Measurements from ENCODE around the gene GCG. TPM values are rescaled to one million over a fixed set of nuclear protein-coding genes. Genes with fewer than 3 reads are reported as not detected.

The GCG gene
- total and polyA plus RNA-seq, 9 donors = 8.4 to 80.3 (median 23.2) TPM

GRCh38 chr2:162106746-162107145, 45.3 kb downstream of the GCG start:
- Histone ChIP-seq H3K27ac (ENCODE audit: low read length) (no peak overlapping the region), H3K4me1 (ENCODE audit: control insufficient read depth, insufficient read depth, low read length) (no peaks in the 10 kb centered on the region), H3K4me3 (ENCODE audit: low read length) (no peak overlapping the region), H3K27me3 (ENCODE audit: control insufficient read depth, insufficient read depth, low read length) (no peaks in the 10 kb centered on the region), H3K36me3 (ENCODE audit: control insufficient read depth, insufficient read depth, low read length) (no peaks in the 10 kb centered on the region), H3K9me3 (replicated peaks; ENCODE audit: control insufficient read depth, low read depth, low read length) (no peaks in the 10 kb centered on the region)
- WGBS (ENCODE audit: insufficient coverage) = no CpG with 5 or more reads among the region's 1 CpG
- no peak for DNase-seq

- H3K4me3 ChIP-seq (ENCODE audit: low read length) = no peak overlapping the region
- H3K4me1 ChIP-seq (ENCODE audit: control insufficient read depth, insufficient read depth, low read length) = no peaks in the 10 kb centered on the region
- no peak overlapping the region for H3K27ac ChIP-seq (ENCODE audit: low read length)
- H3K36me3 ChIP-seq (ENCODE audit: control insufficient read depth, insufficient read depth, low read length) = no peaks in the 10 kb centered on the region
- 89% methylated on average over 1 of the region's 3 CpGs for WGBS (ENCODE audit: insufficient coverage)
- DNase-seq = no peak
- H3K9me3 ChIP-seq (replicated peaks; ENCODE audit: control insufficient read depth, low read depth, low read length) = no peaks in the 10 kb centered on the region
- no peaks in the 10 kb centered on the region for H3K27me3 ChIP-seq (ENCODE audit: control insufficient read depth, insufficient read depth, low read length)
These were observed 45.9 kb downstream of the GCG start for GRCh38 chr2:162106146-162106551.

DNA sequence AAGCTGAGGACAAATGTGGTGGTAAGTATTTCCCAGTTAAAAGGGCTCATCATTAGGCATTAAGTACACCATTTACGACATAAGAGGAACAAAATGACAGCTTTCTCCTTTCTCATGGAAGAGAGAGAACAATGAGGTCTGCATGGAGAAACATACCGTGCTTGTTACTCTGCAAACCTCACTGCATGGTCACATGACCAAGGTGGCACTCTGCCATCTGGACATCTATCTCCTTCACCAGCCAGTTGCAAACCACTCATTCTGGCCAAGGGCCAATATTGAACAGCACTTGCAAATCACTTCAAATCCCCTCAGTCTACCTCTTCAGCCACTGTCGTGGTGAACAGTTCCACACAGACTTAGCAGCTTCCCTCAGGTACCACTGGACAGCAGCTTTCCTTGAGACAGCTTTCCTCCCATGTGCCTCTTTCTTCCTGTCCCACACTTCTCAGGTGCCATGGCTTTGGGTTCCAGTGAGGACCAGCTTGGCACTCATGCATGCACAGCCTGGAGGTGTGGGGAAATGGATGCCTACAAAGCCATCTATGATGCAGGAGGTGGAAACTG, 48.5 kb downstream of the GCG start:
- Histone ChIP-seq H3K9me3 (replicated peaks; ENCODE audit: control insufficient read depth, low read depth, low read length) (no peaks in the 10 kb centered on the region), H3K4me3 (ENCODE audit: low read length) (no peak overlapping the region), H3K4me1 (ENCODE audit: control insufficient read depth, insufficient read depth, low read length) (no peaks in the 10 kb centered on the region), H3K27ac (ENCODE audit: low read length) (no peak overlapping the region), H3K36me3 (ENCODE audit: control insufficient read depth, insufficient read depth, low read length) (no peaks in the 10 kb centered on the region), H3K27me3 (ENCODE audit: control insufficient read depth, insufficient read depth, low read length) (no peaks in the 10 kb centered on the region)
- WGBS (ENCODE audit: insufficient coverage) = 49% methylated on average over 2 of the region's 3 CpGs
- DNase-seq = no peak

DNA sequence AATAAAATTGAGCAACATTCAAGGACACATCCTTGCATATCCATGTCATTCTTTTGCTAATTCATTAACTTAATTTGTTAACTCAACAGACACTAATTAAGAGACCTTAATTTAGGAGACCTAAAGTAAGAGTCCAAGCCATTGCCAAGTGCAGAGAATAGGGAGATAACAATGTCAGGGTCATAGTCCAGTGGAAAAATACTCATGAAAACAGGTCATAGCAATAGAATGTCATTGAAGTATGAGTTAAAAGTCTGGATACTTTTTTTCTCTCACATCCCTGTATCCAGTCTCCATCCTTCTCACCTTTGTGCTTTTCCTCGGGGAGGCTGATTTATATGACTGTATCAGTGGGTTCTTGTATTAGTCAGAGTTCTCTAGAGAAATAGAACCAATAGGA, 51.5 kb downstream of the GCG start:
- no peaks in the 10 kb centered on the region for H3K4me1 ChIP-seq (ENCODE audit: control insufficient read depth, insufficient read depth, low read length)
- H3K27ac ChIP-seq (ENCODE audit: low read length) = no peak overlapping the region
- no peaks in the 10 kb centered on the region for H3K9me3 ChIP-seq (replicated peaks; ENCODE audit: control insufficient read depth, low read depth, low read length)
- H3K4me3 ChIP-seq (ENCODE audit: low read length) = no peak overlapping the region
- no peaks in the 10 kb centered on the region for H3K36me3 ChIP-seq (ENCODE audit: control insufficient read depth, insufficient read depth, low read length)
- no CpG with 5 or more reads among the region's 1 CpG for WGBS (ENCODE audit: insufficient coverage)
- no peak for DNase-seq
- no peaks in the 10 kb centered on the region for H3K27me3 ChIP-seq (ENCODE audit: control insufficient read depth, insufficient read depth, low read length)

DNA sequence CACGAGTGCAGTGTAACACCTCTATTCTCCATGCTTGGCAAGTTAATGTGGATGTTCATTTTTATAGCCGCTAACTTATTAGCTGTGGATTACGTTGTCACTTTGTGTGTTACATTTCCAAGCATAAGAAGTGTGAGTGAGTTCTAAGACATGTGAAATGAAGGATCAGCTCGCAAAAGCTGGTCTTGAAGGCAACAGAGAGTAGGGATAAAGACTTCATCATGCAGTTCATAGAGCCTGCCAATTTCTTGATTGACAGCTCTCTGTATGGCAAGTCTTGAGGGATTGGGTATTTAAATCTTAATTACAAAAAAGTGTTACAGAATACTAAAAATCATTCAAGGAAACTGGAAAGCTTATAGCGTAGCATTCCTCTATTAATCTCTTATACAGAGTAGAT, 52.2 kb downstream of the GCG start:
- no peaks in the 10 kb centered on the region for H3K36me3 ChIP-seq (ENCODE audit: control insufficient read depth, insufficient read depth, low read length)
- H3K9me3 ChIP-seq (replicated peaks; ENCODE audit: control insufficient read depth, low read depth, low read length) = no peaks in the 10 kb centered on the region
- H3K4me3 ChIP-seq (ENCODE audit: low read length) = no peak overlapping the region
- WGBS (ENCODE audit: insufficient coverage) = 93% methylated on average over 2 of the region's 5 CpGs
- no peak overlapping the region for H3K27ac ChIP-seq (ENCODE audit: low read length)
- H3K27me3 ChIP-seq (ENCODE audit: control insufficient read depth, insufficient read depth, low read length) = no peaks in the 10 kb centered on the region
- no peak for DNase-seq
- H3K4me1 ChIP-seq (ENCODE audit: control insufficient read depth, insufficient read depth, low read length) = no peaks in the 10 kb centered on the region

Other genes starting within 250 kb of the GCG start
- gene DPP4, start 78.0 kb downstream of the GCG start, total RNA-seq = 13.4 TPM
- 10 to 100 TPM in 5 of 8 donors, 1 to 10 TPM in 3; 6.3 to 20.2 (median 12.0) TPM for gene DPP4, start 78.0 kb downstream of the GCG start, polyA plus RNA-seq (ENCODE audit: insufficient read depth in 1 of 8, insufficient read length in 8 of 8, low replicate concordance in 1 of 8)
- gene FAP, start 91.2 kb upstream of the GCG start, total RNA-seq = 89.1 TPM
- gene FAP, start 91.2 kb upstream of the GCG start, polyA plus RNA-seq (ENCODE audit: insufficient read depth in 1 of 8, insufficient read length in 8 of 8, low replicate concordance in 1 of 8) = 100 to 1,000 TPM in 1 of 8 donors, 10 to 100 TPM in 7; 66.8 to 103 (median 86.4) TPM
- gene IFIH1, start 166.4 kb upstream of the GCG start, total RNA-seq = 2.0 TPM
- 1 to 10 TPM; 2.1 to 3.9 (median 3.0) TPM for gene IFIH1, start 166.4 kb upstream of the GCG start, polyA plus RNA-seq (ENCODE audit: insufficient read depth in 1 of 8, insufficient read length in 8 of 8, low replicate concordance in 1 of 8)
- 10.6 TPM for gene GCA, start 191.9 kb upstream of the GCG start, total RNA-seq
- 10 to 100 TPM; 10.6 to 17.0 (median 13.2) TPM for gene GCA, start 191.9 kb upstream of the GCG start, polyA plus RNA-seq (ENCODE audit: insufficient read depth in 1 of 8, insufficient read length in 8 of 8, low replicate concordance in 1 of 8)